ENCODE measurements around the gene AEN. TPM values are rescaled to one million over a fixed set of nuclear protein-coding genes. Genes with fewer than 3 reads are reported as not detected.

Gene AEN
- total and polyA plus RNA-seq, 8 donors, result 8.9 to 26.8 (median 15.1) TPM

DNA sequence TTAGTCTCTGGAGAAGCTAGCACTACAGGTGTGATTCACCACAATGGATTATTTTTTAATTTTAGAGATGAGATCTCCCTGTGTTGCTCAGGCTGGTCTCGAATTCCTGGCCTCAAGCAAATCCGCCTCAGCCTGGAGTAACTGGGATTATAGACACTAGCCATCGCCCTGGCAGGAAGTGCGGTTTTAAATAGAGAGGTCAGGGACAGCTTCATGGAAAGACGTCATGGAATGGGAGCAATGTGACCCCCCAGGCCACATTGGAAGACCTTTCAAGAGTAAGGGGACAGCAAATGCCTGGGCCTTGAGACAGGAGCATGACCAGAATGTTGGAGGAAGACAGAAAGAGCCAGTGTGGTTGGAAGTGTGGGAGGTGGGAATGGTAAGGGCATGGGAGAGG lies 15.5 kb downstream of the AEN start:
- 77 to 83% methylated on average over 5 of the region's 5 CpGs for WGBS, 2 donors
- Histone ChIP-seq H3K36me3 (no peaks in the 10 kb centered on the region), H3K4me1 (peaks cover 14 to 32% (median 17%) of the 10 kb centered on the region in 3 donors), H3K27ac (peak overlapping the region in 2 of 4 donors; percentile 47 to 53), H3K4me3 (no peak overlapping the region), H3K27me3 (no peaks in the 10 kb centered on the region), H3K9me3 (no peaks in the 10 kb centered on the region)
- TF ChIP-seq, protein P1, sequence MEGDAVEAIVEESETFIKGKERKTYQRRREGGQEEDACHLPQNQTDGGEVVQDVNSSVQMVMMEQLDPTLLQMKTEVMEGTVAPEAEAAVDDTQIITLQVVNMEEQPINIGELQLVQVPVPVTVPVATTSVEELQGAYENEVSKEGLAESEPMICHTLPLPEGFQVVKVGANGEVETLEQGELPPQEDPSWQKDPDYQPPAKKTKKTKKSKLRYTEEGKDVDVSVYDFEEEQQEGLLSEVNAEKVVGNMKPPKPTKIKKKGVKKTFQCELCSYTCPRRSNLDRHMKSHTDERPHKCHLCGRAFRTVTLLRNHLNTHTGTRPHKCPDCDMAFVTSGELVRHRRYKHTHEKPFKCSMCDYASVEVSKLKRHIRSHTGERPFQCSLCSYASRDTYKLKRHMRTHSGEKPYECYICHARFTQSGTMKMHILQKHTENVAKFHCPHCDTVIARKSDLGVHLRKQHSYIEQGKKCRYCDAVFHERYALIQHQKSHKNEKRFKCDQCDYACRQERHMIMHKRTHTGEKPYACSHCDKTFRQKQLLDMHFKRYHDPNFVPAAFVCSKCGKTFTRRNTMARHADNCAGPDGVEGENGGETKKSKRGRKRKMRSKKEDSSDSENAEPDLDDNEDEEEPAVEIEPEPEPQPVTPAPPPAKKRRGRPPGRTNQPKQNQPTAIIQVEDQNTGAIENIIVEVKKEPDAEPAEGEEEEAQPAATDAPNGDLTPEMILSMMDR (IDR thresholded peaks at IDR 0.05), result no peak
- ATAC-seq (no peak), DNase-seq (peak in 1 of 6 donors; percentile 39), FAIRE-seq (no peak)
- intact Hi-C loops (cut with DNase I), result no loop called here

DNA sequence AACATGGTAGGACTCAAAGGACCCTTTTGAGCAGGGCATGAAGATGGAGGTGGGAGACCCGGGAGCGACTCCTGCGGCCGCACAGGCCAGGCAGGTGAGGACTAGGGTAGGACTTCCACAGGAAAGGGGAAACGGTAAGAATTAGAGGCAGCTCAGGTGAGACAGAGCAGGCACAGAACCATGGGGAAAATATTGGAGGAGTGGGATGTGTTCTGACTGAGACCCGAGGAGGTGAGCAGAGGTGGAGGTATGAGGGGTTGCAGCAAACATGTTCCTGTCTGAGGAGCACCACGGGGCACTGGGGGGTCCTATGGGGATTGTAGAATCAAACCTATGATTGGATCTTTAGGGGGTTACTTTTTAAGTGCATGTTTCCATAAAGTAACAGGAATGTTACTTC lies 16.3 kb downstream of the AEN start:
- DNase-seq (peak in 1 of 6 donors; percentile 34), FAIRE-seq (no peak), ATAC-seq (no peak)
- no peaks in the 10 kb centered on the region for H3K36me3 ChIP-seq
- H3K9me3 ChIP-seq, result no peaks in the 10 kb centered on the region
- H3K27ac ChIP-seq, result peak overlapping the region in 2 of 4 donors; percentile 97 to 98
- TF ChIP-seq, protein P1 (IDR thresholded peaks at IDR 0.05), result no peak
- no peak overlapping the region for H3K4me3 ChIP-seq
- H3K27me3 ChIP-seq, result no peaks in the 10 kb centered on the region
- 79 to 81% methylated on average over 7 of the region's 7 CpGs for WGBS, 2 donors
- intact Hi-C loops (cut with DNase I), result no loop called here
- peaks cover 14 to 32% (median 17%) of the 10 kb centered on the region in 3 donors for H3K4me1 ChIP-seq

- FAIRE-seq, result no peak
- Histone ChIP-seq H3K9me3 (no peaks in the 10 kb centered on the region), H3K27ac (peak overlapping the region; percentile 89 to 98 (median 97)), H3K27me3 (no peaks in the 10 kb centered on the region), H3K36me3 (no peaks in the 10 kb centered on the region), H3K4me3 (peak overlapping the region in 3 of 4 donors; percentile 3 to 45 (median 33)), H3K4me1 (peaks cover 14 to 32% (median 17%) of the 10 kb centered on the region in 3 donors)
- peak; percentile 4 to 15 (median 10) for ATAC-seq
- intact Hi-C loops (cut with DNase I), result no loop called here
- 63 to 67% methylated on average over 7 of the region's 7 CpGs for WGBS, 2 donors
- peak in 4 of 6 donors; percentile 43 to 61 (median 58) for DNase-seq
- TF ChIP-seq, protein P1 (IDR thresholded peaks at IDR 0.05), result no peak
Measured at GRCh38 chr15:88637841-88638625, 16.9 kb downstream of the AEN start.

- H3K36me3 ChIP-seq, result no peaks in the 10 kb centered on the region
- H3K4me3 ChIP-seq, result peak within 1 kb of the TSS in 3 of 4 donors; percentile 3 to 45 (median 33)
- intact Hi-C loops (cut with DNase I), result no loop called here
- H3K27me3 ChIP-seq, result no peaks in the 10 kb centered on the region
- TF ChIP-seq, protein P1 (IDR thresholded peaks at IDR 0.05), result peak in 3 of 4 donors; percentile 16 to 37 (median 29)
- FAIRE-seq (no peak), DNase-seq (peak; percentile 89 to 98 (median 96)), ATAC-seq (peak; percentile 87 to 92 (median 88))
- peaks cover 14 to 32% (median 17%) of the 10 kb centered on the region in 3 donors for H3K4me1 ChIP-seq
- 6% methylated on average over 23 to 27 of the region's 27 CpGs for WGBS, 2 donors
- H3K9me3 ChIP-seq, result no peaks in the 10 kb centered on the region
- peak within 1 kb of the TSS; percentile 89 to 98 (median 97) for H3K27ac ChIP-seq
Measured at GRCh38 chr15:88638626-88639372, 17.7 kb downstream of the AEN start, which contains the start of gene ISG20. Gene ISG20, plus strand, starts transcription at chr15:88639016. Its CDS starts 351 bp downstream, at chr15:88639367.

All from pancreas (tissue), 10 donors.